Hepatocyte (in vitro differentiated cells): ENCODE results near the gene EXOC3. TPM values are rescaled to one million over a fixed set of nuclear protein-coding genes. Genes with fewer than 3 reads are reported as not detected.

Experiments
- DNase-seq: peaks from one replicate; pipeline ENCODE4 v3.0.0-alpha.2; 2016; ENCODE audit warnings: low spot score
- H2AFZ ChIP-seq: fragments of 200-600 bp; sonication (generic); 2 replicates; pipeline ENCODE4 v1.6.0; 2016; ENCODE audit warnings: antibody characterized with exemption, mild to moderate bottlenecking
- H3K27ac ChIP-seq: fragments of 200-600 bp; sonication (generic); 2 replicates; pipeline ENCODE4 v1.5.1; 2016; ENCODE audit warnings: mild to moderate bottlenecking
- H3K27me3 ChIP-seq: fragments of 200-600 bp; sonication (generic); 2 replicates; pipeline ENCODE4 v1.6.1; 2016
- H3K36me3 ChIP-seq: fragments of 200-600 bp; sonication (generic); replicated peaks from 2 replicates; pipeline ENCODE4 v1.5.1; 2016; ENCODE audit warnings: low read depth; ENCODE audit not compliant: insufficient read depth
- H3K4me1 ChIP-seq: fragments of 200-600 bp; sonication (generic); 2 replicates; pipeline ENCODE4 v1.5.1; 2016; ENCODE audit warnings: mild to moderate bottlenecking, moderate library complexity; ENCODE audit not compliant: insufficient read depth
- H3K4me2 ChIP-seq: fragments of 200-600 bp; sonication (generic); 2 replicates; pipeline ENCODE4 v1.6.0; 2016
- H3K4me3 ChIP-seq: fragments of 200-600 bp; sonication (generic); 2 replicates; pipeline ENCODE4 v1.5.1; 2016; ENCODE audit warnings: mild to moderate bottlenecking
- H3K79me2 ChIP-seq: fragments of 200-600 bp; sonication (generic); 2 replicates; pipeline ENCODE4 v1.6.0; 2017; ENCODE audit warnings: mild to moderate bottlenecking
- H3K9me2 ChIP-seq: fragments of 200-600 bp; sonication (generic); replicated peaks from 2 replicates; pipeline ENCODE4 v1.6.0; 2017; ENCODE audit warnings: mild to moderate bottlenecking; ENCODE audit not compliant: insufficient read depth
- H3K9me3 ChIP-seq: fragments of 200-600 bp; sonication (generic); 2 replicates; pipeline ENCODE4 v1.5.1; 2016; ENCODE audit warnings: low read depth, mild to moderate bottlenecking
- H4K20me1 ChIP-seq: fragments of 200-600 bp; sonication (generic); 2 replicates; pipeline ENCODE4 v1.6.0; 2016; ENCODE audit warnings: mild to moderate bottlenecking; ENCODE audit not compliant: insufficient read depth, poor library complexity, severe bottlenecking
- EZH2 ChIP-seq: fragments of 200-600 bp; sonication (generic); IDR thresholded peaks from 2 replicates; pipeline ENCODE4 v1.6.1; 2016; ENCODE audit warnings: antibody characterized with exemption, mild to moderate bottlenecking, borderline replicate concordance
- EZH2phosphoT487 ChIP-seq: fragments of 200-600 bp; sonication (generic); IDR thresholded peaks from one replicate; pipeline ENCODE4 v1.6.1; 2018; ENCODE audit warnings: antibody characterized with exemption, mild to moderate bottlenecking, low read depth, moderate library complexity; ENCODE audit not compliant: unreplicated experiment, severe bottlenecking
- WGBS: methylation state at CpG from one replicate; pipeline ENCODE4 v1.1.6; 2016; ENCODE audit warnings: low lambda C conversion rate; ENCODE audit errors: missing lambda C conversion rate; 5-methylcytosine and 5-hydroxymethylcytosine counted together
- polyA plus RNA-seq: library from polyadenylated mRNA; unstranded; fragments of >200 nt; fragmentation: Nextera tagmentation; extraction: Ambion mirVana; gene quantifications from 2 replicates; pipeline ENCODE4 v1.2.1, GENCODE V29; 2016
- total RNA-seq: library from RNA; depleted of rRNA; stranded (reverse); fragments of >200 nt; gene quantifications from 2 replicates; pipeline ENCODE4 v1.2.3, GENCODE V29; 2014
- TF ChIP-seq, protein P1 (sequence below): fragments of 200-600 bp; sonication (generic); IDR thresholded peaks from 2 replicates; pipeline ENCODE4 v1.5.1; 2016; ENCODE audit warnings: antibody characterized with exemption, mild to moderate bottlenecking; ENCODE audit not compliant: poor library complexity

The EXOC3 gene
- total and polyA plus RNA-seq, 2 experiments from 2014 or later, result 36.1 to 38.3 TPM

- H2AFZ ChIP-seq, result no peak overlapping the region
- H3K4me1 ChIP-seq, result peaks cover 17% of the 10 kb centered on the region
- WGBS, result 92% methylated on average over 7 of the region's 9 CpGs
- no peak overlapping the region for H3K27ac ChIP-seq
- peaks cover 5% of the 10 kb centered on the region for H4K20me1 ChIP-seq
- no peak for TF ChIP-seq EZH2phosphoT487
- TF ChIP-seq, protein P1, sequence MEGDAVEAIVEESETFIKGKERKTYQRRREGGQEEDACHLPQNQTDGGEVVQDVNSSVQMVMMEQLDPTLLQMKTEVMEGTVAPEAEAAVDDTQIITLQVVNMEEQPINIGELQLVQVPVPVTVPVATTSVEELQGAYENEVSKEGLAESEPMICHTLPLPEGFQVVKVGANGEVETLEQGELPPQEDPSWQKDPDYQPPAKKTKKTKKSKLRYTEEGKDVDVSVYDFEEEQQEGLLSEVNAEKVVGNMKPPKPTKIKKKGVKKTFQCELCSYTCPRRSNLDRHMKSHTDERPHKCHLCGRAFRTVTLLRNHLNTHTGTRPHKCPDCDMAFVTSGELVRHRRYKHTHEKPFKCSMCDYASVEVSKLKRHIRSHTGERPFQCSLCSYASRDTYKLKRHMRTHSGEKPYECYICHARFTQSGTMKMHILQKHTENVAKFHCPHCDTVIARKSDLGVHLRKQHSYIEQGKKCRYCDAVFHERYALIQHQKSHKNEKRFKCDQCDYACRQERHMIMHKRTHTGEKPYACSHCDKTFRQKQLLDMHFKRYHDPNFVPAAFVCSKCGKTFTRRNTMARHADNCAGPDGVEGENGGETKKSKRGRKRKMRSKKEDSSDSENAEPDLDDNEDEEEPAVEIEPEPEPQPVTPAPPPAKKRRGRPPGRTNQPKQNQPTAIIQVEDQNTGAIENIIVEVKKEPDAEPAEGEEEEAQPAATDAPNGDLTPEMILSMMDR, result no peak
- TF ChIP-seq EZH2, result no peak
- H3K4me3 ChIP-seq, result no peak overlapping the region
- peaks cover 9% of the 10 kb centered on the region for H3K79me2 ChIP-seq
- peaks cover 3% of the 10 kb centered on the region for H3K27me3 ChIP-seq
- no peaks in the 10 kb centered on the region for H3K9me3 ChIP-seq
- no peaks in the 10 kb centered on the region for H3K9me2 ChIP-seq
- H3K36me3 ChIP-seq, result no peaks in the 10 kb centered on the region
- DNase-seq, result no peak
- H3K4me2 ChIP-seq, result no peak overlapping the region
Observed at GRCh38 chr5:476814-477175, 33.8 kb downstream of the EXOC3 start.

DNA sequence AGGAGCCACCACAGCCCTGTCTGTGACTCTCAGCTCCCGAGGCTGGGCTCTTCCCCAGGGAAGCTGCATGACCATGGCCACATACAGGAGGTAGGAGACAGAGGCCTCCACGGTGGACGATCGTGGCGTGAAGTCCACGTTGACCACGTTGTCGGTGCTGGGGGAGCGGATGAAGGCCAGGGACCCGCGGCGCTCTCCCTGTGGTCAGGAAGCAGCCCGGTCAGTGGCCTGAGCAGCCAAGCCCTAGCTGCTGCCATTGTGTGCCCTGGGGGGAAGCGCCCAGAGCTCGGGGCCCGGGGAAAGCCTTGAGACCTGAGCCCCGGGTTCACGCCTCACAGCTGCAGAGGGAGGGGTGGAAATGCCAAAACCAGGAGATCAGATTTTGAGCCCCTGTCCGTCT lies 34.3 kb downstream of the EXOC3 start:
- Histone ChIP-seq H3K4me1 (peaks cover 13% of the 10 kb centered on the region), H3K36me3 (no peaks in the 10 kb centered on the region), H3K4me3 (no peak overlapping the region), H3K4me2 (no peak overlapping the region), H4K20me1 (peaks cover 5% of the 10 kb centered on the region), H3K79me2 (peaks cover 5% of the 10 kb centered on the region), H3K27ac (no peak overlapping the region), H2AFZ (no peak overlapping the region), H3K9me2 (no peaks in the 10 kb centered on the region), H3K27me3 (peaks cover 3% of the 10 kb centered on the region), H3K9me3 (no peaks in the 10 kb centered on the region)
- TF ChIP-seq EZH2phosphoT487 (no peak), EZH2 (no peak)
- TF ChIP-seq, protein P1, result no peak
- no peak for DNase-seq
- 85% methylated on average over 19 of the region's 19 CpGs for WGBS

DNA sequence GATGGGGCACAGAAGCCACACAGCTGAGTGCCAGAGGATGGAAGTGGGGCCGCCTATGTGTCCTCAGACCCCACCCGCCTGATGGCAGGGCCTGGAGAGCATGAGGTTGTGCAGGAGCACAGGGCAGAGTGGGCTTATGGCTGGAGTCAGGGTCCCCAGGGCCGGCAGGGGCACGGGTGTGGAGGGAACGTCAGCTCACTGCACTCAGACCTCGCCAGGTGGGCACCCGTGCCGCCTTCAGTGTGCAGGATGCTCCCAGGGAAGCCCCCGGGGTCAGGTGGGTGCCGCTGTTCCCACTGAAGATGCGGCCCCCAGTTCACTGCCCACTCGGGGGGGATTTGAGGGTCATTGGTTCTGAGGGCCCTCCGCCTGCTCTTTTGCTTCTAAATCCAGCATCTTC lies 34.9 kb downstream of the EXOC3 start:
- H3K27ac ChIP-seq, result no peak overlapping the region
- no peak overlapping the region for H3K4me2 ChIP-seq
- H3K36me3 ChIP-seq, result no peaks in the 10 kb centered on the region
- H2AFZ ChIP-seq, result no peak overlapping the region
- peaks cover 3% of the 10 kb centered on the region for H3K27me3 ChIP-seq
- no peaks in the 10 kb centered on the region for H3K9me3 ChIP-seq
- no peak for DNase-seq
- TF ChIP-seq EZH2 (no peak), EZH2phosphoT487 (no peak)
- TF ChIP-seq, protein P1, result no peak
- no peak overlapping the region for H3K4me3 ChIP-seq
- peaks cover 5% of the 10 kb centered on the region for H4K20me1 ChIP-seq
- 87% methylated on average over 13 of the region's 13 CpGs for whole genome bisulfite sequencing
- H3K4me1 ChIP-seq, result peaks cover 11% of the 10 kb centered on the region
- H3K9me2 ChIP-seq, result no peaks in the 10 kb centered on the region
- H3K79me2 ChIP-seq, result no peaks in the 10 kb centered on the region

- DNase-seq, result no peak
- peaks cover 11% of the 10 kb centered on the region for H3K4me1 ChIP-seq
- peaks cover 5% of the 10 kb centered on the region for H4K20me1 ChIP-seq
- H3K27me3 ChIP-seq, result peaks cover 3% of the 10 kb centered on the region
- no peaks in the 10 kb centered on the region for H3K9me2 ChIP-seq
- H3K4me2 ChIP-seq, result no peak overlapping the region
- H3K36me3 ChIP-seq, result no peaks in the 10 kb centered on the region
- no peak overlapping the region for H3K4me3 ChIP-seq
- 88% methylated on average over 16 of the region's 18 CpGs for WGBS
- no peak overlapping the region for H3K27ac ChIP-seq
- TF ChIP-seq EZH2phosphoT487 (no peak), EZH2 (no peak)
- TF ChIP-seq, protein P1, result no peak
- no peak overlapping the region for H2AFZ ChIP-seq
- H3K9me3 ChIP-seq, result no peaks in the 10 kb centered on the region
- H3K79me2 ChIP-seq, result no peaks in the 10 kb centered on the region
Observed at GRCh38 chr5:478369-478981, 35.5 kb downstream of the EXOC3 start.
